Measurements from ENCODE around the gene ZIM2.
A peak's percentile ranks its signal among the peaks of the same experiment; 100 is the strongest.

GRCh38 chr19:56838024-56838908, 2.3 kb downstream of the ZIM2 start:
- TF ChIP-seq, protein P1, sequence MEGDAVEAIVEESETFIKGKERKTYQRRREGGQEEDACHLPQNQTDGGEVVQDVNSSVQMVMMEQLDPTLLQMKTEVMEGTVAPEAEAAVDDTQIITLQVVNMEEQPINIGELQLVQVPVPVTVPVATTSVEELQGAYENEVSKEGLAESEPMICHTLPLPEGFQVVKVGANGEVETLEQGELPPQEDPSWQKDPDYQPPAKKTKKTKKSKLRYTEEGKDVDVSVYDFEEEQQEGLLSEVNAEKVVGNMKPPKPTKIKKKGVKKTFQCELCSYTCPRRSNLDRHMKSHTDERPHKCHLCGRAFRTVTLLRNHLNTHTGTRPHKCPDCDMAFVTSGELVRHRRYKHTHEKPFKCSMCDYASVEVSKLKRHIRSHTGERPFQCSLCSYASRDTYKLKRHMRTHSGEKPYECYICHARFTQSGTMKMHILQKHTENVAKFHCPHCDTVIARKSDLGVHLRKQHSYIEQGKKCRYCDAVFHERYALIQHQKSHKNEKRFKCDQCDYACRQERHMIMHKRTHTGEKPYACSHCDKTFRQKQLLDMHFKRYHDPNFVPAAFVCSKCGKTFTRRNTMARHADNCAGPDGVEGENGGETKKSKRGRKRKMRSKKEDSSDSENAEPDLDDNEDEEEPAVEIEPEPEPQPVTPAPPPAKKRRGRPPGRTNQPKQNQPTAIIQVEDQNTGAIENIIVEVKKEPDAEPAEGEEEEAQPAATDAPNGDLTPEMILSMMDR (IDR thresholded peaks at IDR 0.05; ENCODE audit: insufficient read depth, low read length), result peak; percentile 13
- TF ChIP-seq GABPA (IDR thresholded peaks at IDR 0.05; ENCODE audit: low read depth), result no peak

Measured in HL-60 (cell line).